IMR-90 (cell line): ENCODE measurements around the gene TOGARAM1. TPM values are rescaled to one million over a fixed set of nuclear protein-coding genes. Genes with fewer than 3 reads are reported as not detected.

Source experiments
- ATAC-seq: fragments of 200-7000 bp; cut with Tn5 transposase; 2 replicates; pipeline ENCODE4 v1.9.1; 2020; ENCODE audit warnings: low read depth, mild to moderate bottlenecking, moderate library complexity
- BruUV-seq: library from RNA; stranded (reverse); fragments of 400-500 nt; replicated peaks from 2 replicates; lab custom pipeline; 2021; lab: Mats Ljungman, UMichigan
- CTCF ChIA-PET: fragments of 300-600 bp; formaldehyde crosslinking; extraction: SDS; loops from one replicate; lab custom pipeline; 2021; ENCODE audit warnings: antibody characterized with exemption; lab: Yijun Ruan, JAX
- POLR2A ChIA-PET: fragments of 300-600 bp; sonication (Branson Sonifier 250); formaldehyde crosslinking; loops from one replicate; lab custom pipeline; 2022; ENCODE audit warnings: antibody characterized with exemption; ENCODE audit not compliant: unreplicated experiment; lab: Charles Lee
- DNase-seq: peaks from one replicate; pipeline ENCODE4 v3.0.0; 2013
- H2AFZ ChIP-seq: replicated peaks from 2 replicates; pipeline ENCODE3; 2013; ENCODE audit warnings: low read length, mild to moderate bottlenecking; ENCODE audit not compliant: poor library complexity
- H2AK5ac ChIP-seq: 2 replicates; pipeline ENCODE4 v1.6.1; 2013; ENCODE audit warnings: low read depth, low read length, inconsistent platforms
- H2AK9ac ChIP-seq: replicated peaks from 2 replicates; pipeline ENCODE3; 2013; ENCODE audit warnings: mild to moderate bottlenecking, low read depth, low read length, moderate library complexity; ENCODE audit not compliant: poor library complexity
- H2BK120ac ChIP-seq: 2 replicates; pipeline ENCODE4 v1.6.1; 2013; ENCODE audit warnings: low read depth, low read length, inconsistent platforms
- H2BK15ac ChIP-seq: 3 replicates; pipeline ENCODE4 v1.6.1; 2013; ENCODE audit warnings: low read depth, low read length, inconsistent platforms
- H2BK20ac ChIP-seq: 2 replicates; pipeline ENCODE4 v1.6.1; 2013; ENCODE audit warnings: low read depth, mild to moderate bottlenecking, inconsistent platforms, low read length, moderate library complexity
- H2BK5ac ChIP-seq: 2 replicates; pipeline ENCODE4 v1.6.1; 2013; ENCODE audit warnings: mild to moderate bottlenecking, low read depth, low read length, inconsistent platforms; ENCODE audit not compliant: poor library complexity, severe bottlenecking
- H3K14ac ChIP-seq: replicated peaks from 2 replicates; pipeline ENCODE4 v1.6.1; 2013; ENCODE audit warnings: low read depth, low read length, inconsistent platforms
- H3K18ac ChIP-seq: 2 replicates; pipeline ENCODE4 v1.6.1; 2013; ENCODE audit warnings: low read depth, low read length, control low read depth
- H3K23ac ChIP-seq: 2 replicates; pipeline ENCODE4 v1.6.1; 2013; ENCODE audit warnings: low read depth, low read length, inconsistent platforms
- H3K27ac ChIP-seq: 2 replicates; pipeline ENCODE4 v1.5.1; 2013; ENCODE audit warnings: mild to moderate bottlenecking, control low read depth, low read length; ENCODE audit not compliant: insufficient read depth
- H3K27me3 ChIP-seq: 2 replicates; pipeline ENCODE4 v1.6.1; 2013; ENCODE audit warnings: low read length; ENCODE audit not compliant: control insufficient read depth, insufficient read depth
- H3K36me3 ChIP-seq: 2 replicates; pipeline ENCODE4 v1.6.1; 2013; ENCODE audit warnings: low read length, mixed read lengths; ENCODE audit not compliant: control insufficient read depth, insufficient read depth
- H3K4ac ChIP-seq: 2 replicates; pipeline ENCODE4 v1.6.1; 2013; ENCODE audit warnings: low read depth, low read length, inconsistent platforms
- H3K4me1 ChIP-seq: 2 replicates; pipeline ENCODE4 v1.6.1; 2013; ENCODE audit warnings: low read length, mixed read lengths; ENCODE audit not compliant: control insufficient read depth, insufficient read depth
- H3K4me2 ChIP-seq: 2 replicates; pipeline ENCODE4 v1.6.1; 2013; ENCODE audit warnings: low read depth, mild to moderate bottlenecking, control low read depth, low read length, moderate library complexity
- H3K4me3 ChIP-seq: 2 replicates; pipeline ENCODE4 v1.5.1; 2013; ENCODE audit warnings: low read depth, mild to moderate bottlenecking, control low read depth, low read length, moderate library complexity; ENCODE audit not compliant: insufficient read depth
- H3K56ac ChIP-seq: 2 replicates; pipeline ENCODE4 v1.6.1; 2013; ENCODE audit warnings: low read length, inconsistent platforms; ENCODE audit not compliant: insufficient read depth; ENCODE audit errors: extremely low read depth
- H3K79me1 ChIP-seq, 2 experiments: 2 replicates each; pipeline ENCODE4 v1.6.1; 2013; ENCODE audit warnings: low read length in 2 of 2, inconsistent platforms in 1 of 2, low read depth in 1 of 2
- H3K9ac ChIP-seq: 2 replicates; pipeline ENCODE4 v1.6.1; 2013; ENCODE audit warnings: low read depth, low read length, control low read depth
- H3K9me1 ChIP-seq: 2 replicates; pipeline ENCODE4 v1.6.1; 2013; ENCODE audit warnings: low read length, inconsistent platforms; ENCODE audit not compliant: insufficient read depth
- H3K9me3 ChIP-seq: 2 replicates; pipeline ENCODE4 v1.6.1; 2013; ENCODE audit warnings: low read length; ENCODE audit not compliant: control insufficient read depth, insufficient read depth
- H4K20me1 ChIP-seq: 2 replicates; pipeline ENCODE4 v1.6.1; 2013; ENCODE audit warnings: low read length, inconsistent platforms; ENCODE audit not compliant: insufficient read depth
- H4K5ac ChIP-seq: 2 replicates; pipeline ENCODE4 v1.6.1; 2013; ENCODE audit warnings: mild to moderate bottlenecking, low read depth, low read length, control low read depth
- H4K8ac ChIP-seq, 2 experiments: 2 replicates each; pipeline ENCODE4 v1.6.1; 2013; ENCODE audit warnings: low read depth in 2 of 2, low read length in 2 of 2, control low read depth in 1 of 2, inconsistent platforms in 1 of 2
- H4K91ac ChIP-seq: 2 replicates; pipeline ENCODE4 v1.6.1; 2013; ENCODE audit warnings: low read depth, low read length, inconsistent platforms; ENCODE audit not compliant: insufficient read depth
- CEBPB ChIP-seq: IDR thresholded peaks from 2 replicates; pipeline ENCODE4 v1.6.1; 2012; ENCODE audit warnings: low read depth, low read length, improper control_type of control experiment
- CHD1 ChIP-seq: IDR thresholded peaks from 2 replicates; pipeline ENCODE4 v1.6.1; 2012; ENCODE audit warnings: low read depth, low read length, improper control_type of control experiment
- FOS ChIP-seq: fragments of 150-350 bp; IDR thresholded peaks from 2 replicates; pipeline ENCODE4 v1.6.1; 2016; ENCODE audit warnings: low read depth, low read length
- MAFK ChIP-seq: IDR thresholded peaks from 2 replicates; pipeline ENCODE4 v1.6.1; 2012; ENCODE audit warnings: low read depth, low read length, improper control_type of control experiment
- MXI1 ChIP-seq: IDR thresholded peaks from 2 replicates; pipeline ENCODE4 v1.6.1; 2012; ENCODE audit warnings: low read depth, mild to moderate bottlenecking, low read length, moderate library complexity, borderline replicate concordance
- NFE2L2 ChIP-seq: fragments of 150-350 bp; IDR thresholded peaks from 2 replicates; pipeline ENCODE4 v1.6.1; 2016; ENCODE audit warnings: low read depth, mild to moderate bottlenecking, low read length
- RAD21 ChIP-seq: IDR thresholded peaks from 2 replicates; pipeline ENCODE4 v1.6.1; 2012; ENCODE audit warnings: low read length, improper control_type of control experiment
- RCOR1 ChIP-seq: IDR thresholded peaks from 2 replicates; pipeline ENCODE4 v1.6.1; 2012; ENCODE audit warnings: mild to moderate bottlenecking, low read length, improper control_type of control experiment; ENCODE audit not compliant: insufficient replicate concordance
- RFX5 ChIP-seq: IDR thresholded peaks from 2 replicates; pipeline ENCODE4 v1.8.0; 2012; ENCODE audit warnings: low read depth, mild to moderate bottlenecking, low read length, moderate library complexity
- SMC3 ChIP-seq: fragments of 150-350 bp; IDR thresholded peaks from 2 replicates; pipeline ENCODE4 v1.6.1; 2016; ENCODE audit warnings: low read depth, mild to moderate bottlenecking, antibody characterized with exemption, low read length, moderate library complexity
- WGBS, 2 experiments: methylation state at CpG; one replicate each; pipeline versions ENCODE4 v1.1.5 to v1.1.7; 2013; ENCODE audit warnings: missing lambda C conversion rate in 2 of 2; ENCODE audit not compliant: insufficient read length in 1 of 2; ENCODE audit errors: extremely low coverage in 2 of 2; 5-methylcytosine and 5-hydroxymethylcytosine counted together
- dilution Hi-C: fragments of 300-500 bp; cut with HindIII; formaldehyde crosslinking; loops from one replicate; pipeline ENCODE4 v1.14.3; 2018; ENCODE audit warnings: low sequenced_read_pairs; ENCODE audit not compliant: unreplicated experiment
- in situ Hi-C: fragments of 300-500 bp; cut with MboI; formaldehyde crosslinking; loops from 3 replicates; pipeline ENCODE4 v1.14.3; 2019; ENCODE audit warnings: low sequenced_read_pairs, inconsistent platforms, mixed read lengths
- intact Hi-C: fragments of 100-400 bp; cut with micrococcal nuclease; formaldehyde crosslinking; loops from 2 replicates; pipeline ENCODE4 v1.10.0; 2022
- polyA plus RNA-seq, 3 experiments: library from polyadenylated mRNA; depleted of rRNA; stranded (reverse); fragments of >200 nt; gene quantifications; 2 replicates each; pipeline ENCODE4 v1.2.3, GENCODE V29; 2012; ENCODE audit warnings: low replicate concordance in 1 of 3
- total RNA-seq: library from RNA; depleted of rRNA; stranded (reverse); fragments of >200 nt; gene quantifications from 2 replicates; pipeline ENCODE4 v1.2.3, GENCODE V29; 2012
- TF ChIP-seq, protein P1 (sequence below): conservative IDR thresholded peaks from 2 replicates; pipeline ENCODE4 v1.5.1; 2012; ENCODE audit warnings: mild to moderate bottlenecking, low read depth, low read length, improper control_type of control experiment
- TF ChIP-seq, protein P2 (sequence below): fragments of 150-350 bp; IDR thresholded peaks from 2 replicates; pipeline ENCODE4 v1.6.1; 2017; ENCODE audit warnings: mild to moderate bottlenecking, antibody characterized with exemption, low read length, low read depth

Gene TOGARAM1
- total and polyA plus RNA-seq, 2 of the 4 experiments (the other 2 are of a cell fraction) = 3.1 to 13.4 TPM

DNA sequence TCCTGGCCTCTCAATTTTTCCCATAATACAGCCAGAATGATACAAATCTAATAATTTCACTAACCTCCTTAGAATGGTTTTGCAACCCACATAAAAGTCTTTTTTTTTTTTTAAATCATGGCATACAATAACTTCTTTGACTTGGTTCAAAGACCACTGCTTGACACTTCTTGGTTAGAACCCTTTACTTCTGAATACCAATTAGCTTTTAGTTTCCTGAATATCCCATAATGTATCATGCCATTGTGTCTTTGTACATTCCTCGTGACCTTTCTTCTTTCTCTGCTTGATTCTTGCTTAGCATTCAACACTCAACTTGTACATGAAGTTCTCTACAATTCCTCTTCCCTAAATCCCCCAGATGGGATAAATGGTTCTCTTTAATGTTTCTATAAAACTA, 19.6 kb upstream of the TOGARAM1 start:
- POLR2A ChIA-PET = no interaction called here
- no peaks in the 10 kb centered on the region for H3K9me1 ChIP-seq
- no peak overlapping the region for H2AFZ ChIP-seq
- H2BK20ac ChIP-seq = no peak overlapping the region
- no peak overlapping the region for H2BK5ac ChIP-seq
- H3K27me3 ChIP-seq = no peaks in the 10 kb centered on the region
- peaks cover 4% of the 10 kb centered on the region; the same call in 1 of the 2 replicates for H4K20me1 ChIP-seq
- no peak overlapping the region for H3K4me2 ChIP-seq
- no peak overlapping the region for H4K8ac ChIP-seq
- no CpG with 5 or more reads among the region's 1 CpG for WGBS, 2 experiments
- H3K56ac ChIP-seq = no peak overlapping the region
- H3K4me3 ChIP-seq = no peak overlapping the region
- H2AK5ac ChIP-seq = no peak overlapping the region
- H3K23ac ChIP-seq = no peak overlapping the region
- dilution Hi-C loops = no loop called here
- H2BK15ac ChIP-seq = no peak overlapping the region
- no peak overlapping the region for H4K91ac ChIP-seq
- H3K18ac ChIP-seq = no peak overlapping the region
- intact Hi-C loops = no loop called here
- no peak overlapping the region for H3K27ac ChIP-seq
- H3K36me3 ChIP-seq = peaks cover 20% of the 10 kb centered on the region
- ATAC-seq (no peak), DNase-seq (no peak)
- in situ Hi-C loops = no loop called here
- no peak overlapping the region for H2BK120ac ChIP-seq
- H3K79me1 ChIP-seq = peaks cover 11 to 24% of the 10 kb centered on the region in 2 experiments
- TF ChIP-seq RAD21 (no peak), RCOR1 (no peak), CHD1 (no peak), NFE2L2 (no peak), MXI1 (no peak), CEBPB (no peak), SMC3 (no peak), RFX5 (no peak), MAFK (no peak), FOS (no peak)
- TF ChIP-seq, protein P1, sequence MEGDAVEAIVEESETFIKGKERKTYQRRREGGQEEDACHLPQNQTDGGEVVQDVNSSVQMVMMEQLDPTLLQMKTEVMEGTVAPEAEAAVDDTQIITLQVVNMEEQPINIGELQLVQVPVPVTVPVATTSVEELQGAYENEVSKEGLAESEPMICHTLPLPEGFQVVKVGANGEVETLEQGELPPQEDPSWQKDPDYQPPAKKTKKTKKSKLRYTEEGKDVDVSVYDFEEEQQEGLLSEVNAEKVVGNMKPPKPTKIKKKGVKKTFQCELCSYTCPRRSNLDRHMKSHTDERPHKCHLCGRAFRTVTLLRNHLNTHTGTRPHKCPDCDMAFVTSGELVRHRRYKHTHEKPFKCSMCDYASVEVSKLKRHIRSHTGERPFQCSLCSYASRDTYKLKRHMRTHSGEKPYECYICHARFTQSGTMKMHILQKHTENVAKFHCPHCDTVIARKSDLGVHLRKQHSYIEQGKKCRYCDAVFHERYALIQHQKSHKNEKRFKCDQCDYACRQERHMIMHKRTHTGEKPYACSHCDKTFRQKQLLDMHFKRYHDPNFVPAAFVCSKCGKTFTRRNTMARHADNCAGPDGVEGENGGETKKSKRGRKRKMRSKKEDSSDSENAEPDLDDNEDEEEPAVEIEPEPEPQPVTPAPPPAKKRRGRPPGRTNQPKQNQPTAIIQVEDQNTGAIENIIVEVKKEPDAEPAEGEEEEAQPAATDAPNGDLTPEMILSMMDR = no peak
- TF ChIP-seq, protein P2, sequence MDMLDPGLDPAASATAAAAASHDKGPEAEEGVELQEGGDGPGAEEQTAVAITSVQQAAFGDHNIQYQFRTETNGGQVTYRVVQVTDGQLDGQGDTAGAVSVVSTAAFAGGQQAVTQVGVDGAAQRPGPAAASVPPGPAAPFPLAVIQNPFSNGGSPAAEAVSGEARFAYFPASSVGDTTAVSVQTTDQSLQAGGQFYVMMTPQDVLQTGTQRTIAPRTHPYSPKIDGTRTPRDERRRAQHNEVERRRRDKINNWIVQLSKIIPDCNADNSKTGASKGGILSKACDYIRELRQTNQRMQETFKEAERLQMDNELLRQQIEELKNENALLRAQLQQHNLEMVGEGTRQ = no peak
- H2AK9ac ChIP-seq = no peak overlapping the region
- peaks cover 4% of the 10 kb centered on the region for H3K9me3 ChIP-seq
- H3K9ac ChIP-seq = no peak overlapping the region
- H3K4me1 ChIP-seq = peaks cover 3% of the 10 kb centered on the region; the same call in 1 of the 2 replicates
- no TSS peak for BruUV-seq
- H4K5ac ChIP-seq = no peak overlapping the region
- H3K4ac ChIP-seq = no peak overlapping the region
- CTCF ChIA-PET = no interaction called here
- H3K14ac ChIP-seq = no peak overlapping the region
